ENCODE results near the gene HTRA3. TPM values are rescaled to one million over a fixed set of nuclear protein-coding genes. Genes with fewer than 3 reads are reported as not detected.
A peak's percentile ranks its signal among the peaks of the same experiment; 100 is the strongest.
"Not testable (repeated sequence)": the region's sequence is repeated elsewhere in the genome, so short reads cannot be mapped to it uniquely, and the experiment has no call there.

Gene HTRA3
- total RNA-seq, 1 donor from 2014 or later, result 20.3 TPM

GRCh38 chr4:8325291-8325973 lies 55.9 kb downstream of the HTRA3 start:
- no peak for DNase-seq (ENCODE audit: low spot score)

DNA sequence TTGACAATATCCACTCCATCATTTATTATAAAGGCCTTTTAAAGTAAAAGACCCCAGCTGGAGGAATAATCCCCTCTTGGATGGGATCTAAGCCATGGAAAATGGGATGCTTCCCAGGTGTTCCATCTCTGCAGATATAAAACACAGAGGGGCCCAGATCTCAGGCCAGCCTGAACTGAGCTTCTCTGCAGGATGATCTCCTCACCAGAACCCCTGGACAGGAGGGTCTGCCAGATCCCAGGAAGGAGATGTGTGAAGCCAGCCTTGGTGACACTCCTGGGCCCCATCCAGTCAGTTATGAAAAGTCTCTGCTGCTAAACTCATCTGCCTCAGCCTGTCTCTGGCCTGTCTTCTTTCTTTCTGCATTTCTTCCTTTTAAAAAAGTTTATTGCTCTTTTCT lies 56.7 kb downstream of the HTRA3 start:
- DNase-seq (ENCODE audit: low spot score), result no peak

DNA sequence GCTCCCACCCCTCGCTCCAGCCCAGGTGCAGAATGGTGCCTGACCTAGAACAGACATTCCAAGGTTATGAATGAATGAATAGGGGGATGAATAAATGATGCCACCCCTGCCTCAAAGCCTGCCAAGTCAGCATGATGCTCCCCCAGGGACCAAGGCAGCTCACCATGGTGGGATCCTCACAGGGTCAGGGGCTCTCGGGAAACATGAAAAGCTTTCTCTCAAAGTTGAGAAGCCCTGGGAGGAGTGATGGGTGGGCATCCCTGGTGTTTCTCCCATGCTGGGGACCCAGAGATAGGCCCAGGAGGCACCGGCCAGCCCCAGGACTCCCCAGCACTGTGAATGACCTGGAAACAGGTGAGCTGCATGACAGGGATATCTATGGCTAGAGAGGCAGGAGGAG lies 58.9 kb downstream of the HTRA3 start:
- no peak for DNase-seq (ENCODE audit: low spot score)

GRCh38 chr4:8328866-8329559 lies 59.5 kb downstream of the HTRA3 start:
- no peak for DNase-seq (ENCODE audit: low spot score)

GRCh38 chr4:8329560-8329858 lies 60.0 kb downstream of the HTRA3 start:
- DNase-seq (ENCODE audit: low spot score), result no peak

GRCh38 chr4:8329859-8330761 lies 60.6 kb downstream of the HTRA3 start:
- DNase-seq (ENCODE audit: low spot score), result no peak

- DNase-seq (ENCODE audit: low spot score), result no peak
These were observed 61.4 kb downstream of the HTRA3 start for GRCh38 chr4:8330821-8331574.

- DNase-seq (ENCODE audit: low spot score), result no peak
These were observed 62.0 kb downstream of the HTRA3 start for GRCh38 chr4:8331575-8331955.

- DNase-seq (ENCODE audit: low spot score), result no peak
These were observed 62.7 kb downstream of the HTRA3 start for GRCh38 chr4:8332038-8332857.

GRCh38 chr4:8332891-8333331 lies 63.4 kb downstream of the HTRA3 start:
- no peak for DNase-seq (ENCODE audit: low spot score)

DNA sequence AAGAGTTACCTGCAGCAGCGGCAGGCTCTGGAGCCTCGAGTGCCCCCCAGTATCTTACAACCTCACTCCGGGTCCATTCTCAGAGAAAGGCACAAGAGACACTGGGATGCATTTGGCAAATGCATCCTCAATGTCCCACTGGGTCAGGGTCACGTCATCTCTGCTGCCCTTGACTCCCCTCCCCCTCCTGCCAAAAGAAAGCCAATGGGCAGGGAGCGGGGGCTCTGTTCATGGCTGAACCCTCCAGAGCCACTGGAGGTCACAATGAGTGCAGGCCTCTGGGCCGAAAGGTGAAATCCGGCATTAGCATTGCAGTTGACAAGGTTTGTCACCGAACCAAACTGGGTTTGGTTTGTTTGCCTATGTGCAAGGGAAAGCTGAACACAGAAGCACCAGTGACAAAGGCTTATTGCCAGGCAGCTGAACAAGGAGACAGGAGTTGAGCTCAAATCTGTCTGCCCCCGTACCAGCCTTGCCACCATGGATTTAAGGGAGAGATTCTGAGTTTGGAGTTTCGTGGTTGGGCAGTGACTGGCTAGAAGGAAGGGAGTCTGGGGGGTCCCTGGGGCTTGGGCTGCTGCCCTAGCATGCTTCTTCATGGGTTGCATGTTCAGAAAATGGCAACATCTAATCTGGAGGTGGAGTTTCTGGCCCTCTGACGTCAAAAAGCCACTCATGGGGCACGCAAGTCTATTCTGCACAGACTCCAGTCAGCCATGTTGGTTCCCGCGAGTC lies 64.3 kb downstream of the HTRA3 start:
- DNase-seq (ENCODE audit: low spot score), result no peak

GRCh38 chr4:8334786-8335460 lies 65.4 kb downstream of the HTRA3 start:
- no peak for DNase-seq (ENCODE audit: low spot score)

- no peak for DNase-seq (ENCODE audit: low spot score)
These were observed 66.3 kb downstream of the HTRA3 start for GRCh38 chr4:8335848-8336247.

GRCh38 chr4:8336412-8337075 lies 67.0 kb downstream of the HTRA3 start:
- no peak for DNase-seq (ENCODE audit: low spot score)

DNA sequence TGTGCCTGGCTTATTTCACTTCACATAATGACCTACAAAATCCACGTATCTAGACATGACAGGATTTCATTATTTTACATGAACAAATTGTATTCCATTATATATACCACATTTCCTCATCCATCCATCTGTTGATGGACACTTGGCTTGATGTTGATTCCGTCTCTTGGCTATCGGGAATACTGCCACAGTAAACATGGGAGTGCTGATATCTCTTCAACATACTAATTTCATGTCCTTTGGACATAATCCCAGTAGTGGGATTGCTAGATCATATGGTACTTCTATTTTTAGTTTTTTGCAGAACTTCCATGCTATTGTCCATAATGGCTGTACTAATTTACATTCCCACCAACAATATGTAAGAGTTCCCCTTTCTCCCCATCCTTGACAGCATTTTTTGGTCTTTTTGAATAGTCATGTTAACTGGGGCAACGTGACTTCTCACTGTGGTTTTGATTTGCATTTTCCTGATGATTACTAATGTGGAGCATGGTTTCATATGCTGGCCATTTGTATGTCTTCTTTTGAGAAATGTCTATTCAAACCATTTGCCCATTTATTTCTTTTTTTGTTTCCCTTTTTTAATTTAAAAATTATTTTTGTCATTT lies 68.9 kb downstream of the HTRA3 start:
- no peak for DNase-seq (ENCODE audit: low spot score)

DNA sequence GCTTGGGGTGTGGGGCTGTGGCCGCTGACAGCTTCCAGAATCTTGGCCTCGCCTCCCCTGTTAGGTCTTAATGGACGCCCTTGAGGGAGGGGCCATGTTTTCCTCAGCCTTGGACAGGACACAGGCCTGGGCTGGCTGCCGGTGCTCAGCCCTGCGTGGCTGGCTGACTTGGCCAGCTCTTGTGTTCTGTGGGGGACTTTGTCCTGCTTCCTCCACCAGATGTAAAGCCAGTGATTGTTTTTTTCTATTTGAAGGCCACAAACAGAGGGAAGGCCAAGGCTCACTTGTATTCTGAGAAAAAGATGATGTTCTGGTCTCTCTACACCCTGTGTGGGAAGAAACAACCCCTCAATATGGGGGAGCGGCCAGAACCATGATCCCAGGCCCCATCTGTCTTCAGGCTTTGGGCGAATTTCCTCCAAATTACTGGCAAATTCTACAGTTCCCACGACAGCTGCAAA lies 71.3 kb downstream of the HTRA3 start:
- DNase-seq (ENCODE audit: low spot score), result peak; percentile 79

DNA sequence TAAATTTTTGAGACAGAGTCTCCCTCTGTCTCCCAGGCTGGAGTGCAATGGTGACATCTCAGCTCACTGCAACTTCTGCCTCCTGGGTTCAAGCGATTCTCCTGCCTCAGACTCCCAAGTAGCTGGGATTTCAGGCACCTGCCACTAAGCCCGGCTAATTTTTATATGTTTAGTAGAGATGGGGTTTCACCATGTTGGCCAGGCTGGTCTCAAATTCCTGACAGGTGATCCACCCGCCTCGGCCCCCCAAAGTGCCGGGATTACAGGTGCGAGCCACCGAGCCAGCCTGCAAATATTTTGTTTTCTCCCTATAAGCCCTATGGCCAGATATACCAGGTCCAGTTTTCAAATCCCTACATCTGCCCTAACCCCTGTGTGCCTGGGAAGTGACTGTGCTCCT lies 71.7 kb downstream of the HTRA3 start:
- DNase-seq (ENCODE audit: low spot score), result not testable (repeated sequence)

DNA sequence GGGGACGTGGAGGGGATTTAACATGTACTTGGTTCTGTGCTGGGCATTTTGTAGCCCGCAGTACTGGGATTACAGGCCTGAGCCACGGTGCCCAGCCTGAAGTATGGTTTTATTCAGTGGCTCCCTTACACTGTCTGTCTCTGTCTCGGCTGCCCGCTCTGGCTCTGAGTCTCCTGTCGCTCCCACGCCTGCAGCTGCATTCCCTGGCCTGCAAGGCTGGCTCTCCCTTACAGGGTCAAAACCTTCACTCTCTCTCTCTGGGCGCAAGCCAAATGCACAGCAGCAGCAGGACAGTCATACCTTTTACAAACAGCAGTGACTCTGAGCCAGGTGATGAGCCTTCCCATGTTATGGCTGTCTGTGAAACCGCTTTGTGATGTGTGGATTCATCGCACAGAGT lies 72.1 kb downstream of the HTRA3 start:
- no peak for DNase-seq (ENCODE audit: low spot score)

Data from mucosa of gallbladder (tissue), 1 donor.